Measurements from ENCODE around the gene FRAT2. TPM values are rescaled to one million over a fixed set of nuclear protein-coding genes. Genes with fewer than 3 reads are reported as not detected.
"Not testable (repeated sequence)": the region's sequence is repeated elsewhere in the genome, so short reads cannot be mapped to it uniquely, and the experiment has no call there.

Gene FRAT2
- total RNA-seq, 1 donor from 2014 or later: 38.7 TPM

DNA sequence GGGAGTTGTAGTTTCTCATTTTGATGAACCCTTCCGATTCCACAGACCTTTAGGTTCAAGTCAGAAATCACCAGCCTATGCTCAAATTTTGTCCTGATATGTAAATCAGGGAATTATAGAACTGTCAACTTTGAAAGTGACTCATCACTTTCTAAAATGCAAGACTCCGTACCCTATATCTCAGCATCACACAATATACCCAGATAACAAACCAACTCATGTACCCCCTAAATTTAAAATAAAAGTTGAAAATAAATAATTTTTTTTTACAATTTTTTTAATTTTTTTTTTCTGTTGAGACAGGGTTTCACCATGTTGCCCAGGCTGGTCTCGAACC, 41.7 kb downstream of the FRAT2 start:
- Mint-ChIP-seq H3K4me3 (ENCODE audit: low read depth) (peak overlapping the region; percentile 92), H3K4me1 (ENCODE audit: low read depth) (peaks cover 24% of the 10 kb centered on the region), H3K9me3 (ENCODE audit: low read depth) (no peaks in the 10 kb centered on the region), H3K27me3 (no peaks in the 10 kb centered on the region), H3K36me3 (ENCODE audit: insufficient read depth) (peaks cover 2% of the 10 kb centered on the region), H3K27ac (peak overlapping the region; percentile 93)
- TF ChIP-seq, protein P1, sequence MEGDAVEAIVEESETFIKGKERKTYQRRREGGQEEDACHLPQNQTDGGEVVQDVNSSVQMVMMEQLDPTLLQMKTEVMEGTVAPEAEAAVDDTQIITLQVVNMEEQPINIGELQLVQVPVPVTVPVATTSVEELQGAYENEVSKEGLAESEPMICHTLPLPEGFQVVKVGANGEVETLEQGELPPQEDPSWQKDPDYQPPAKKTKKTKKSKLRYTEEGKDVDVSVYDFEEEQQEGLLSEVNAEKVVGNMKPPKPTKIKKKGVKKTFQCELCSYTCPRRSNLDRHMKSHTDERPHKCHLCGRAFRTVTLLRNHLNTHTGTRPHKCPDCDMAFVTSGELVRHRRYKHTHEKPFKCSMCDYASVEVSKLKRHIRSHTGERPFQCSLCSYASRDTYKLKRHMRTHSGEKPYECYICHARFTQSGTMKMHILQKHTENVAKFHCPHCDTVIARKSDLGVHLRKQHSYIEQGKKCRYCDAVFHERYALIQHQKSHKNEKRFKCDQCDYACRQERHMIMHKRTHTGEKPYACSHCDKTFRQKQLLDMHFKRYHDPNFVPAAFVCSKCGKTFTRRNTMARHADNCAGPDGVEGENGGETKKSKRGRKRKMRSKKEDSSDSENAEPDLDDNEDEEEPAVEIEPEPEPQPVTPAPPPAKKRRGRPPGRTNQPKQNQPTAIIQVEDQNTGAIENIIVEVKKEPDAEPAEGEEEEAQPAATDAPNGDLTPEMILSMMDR (IDR thresholded peaks at IDR 0.05; ENCODE audit: unreplicated experiment): no peak
- DNase-seq (ENCODE audit: low spot score, unreplicated experiment): no peak

DNA sequence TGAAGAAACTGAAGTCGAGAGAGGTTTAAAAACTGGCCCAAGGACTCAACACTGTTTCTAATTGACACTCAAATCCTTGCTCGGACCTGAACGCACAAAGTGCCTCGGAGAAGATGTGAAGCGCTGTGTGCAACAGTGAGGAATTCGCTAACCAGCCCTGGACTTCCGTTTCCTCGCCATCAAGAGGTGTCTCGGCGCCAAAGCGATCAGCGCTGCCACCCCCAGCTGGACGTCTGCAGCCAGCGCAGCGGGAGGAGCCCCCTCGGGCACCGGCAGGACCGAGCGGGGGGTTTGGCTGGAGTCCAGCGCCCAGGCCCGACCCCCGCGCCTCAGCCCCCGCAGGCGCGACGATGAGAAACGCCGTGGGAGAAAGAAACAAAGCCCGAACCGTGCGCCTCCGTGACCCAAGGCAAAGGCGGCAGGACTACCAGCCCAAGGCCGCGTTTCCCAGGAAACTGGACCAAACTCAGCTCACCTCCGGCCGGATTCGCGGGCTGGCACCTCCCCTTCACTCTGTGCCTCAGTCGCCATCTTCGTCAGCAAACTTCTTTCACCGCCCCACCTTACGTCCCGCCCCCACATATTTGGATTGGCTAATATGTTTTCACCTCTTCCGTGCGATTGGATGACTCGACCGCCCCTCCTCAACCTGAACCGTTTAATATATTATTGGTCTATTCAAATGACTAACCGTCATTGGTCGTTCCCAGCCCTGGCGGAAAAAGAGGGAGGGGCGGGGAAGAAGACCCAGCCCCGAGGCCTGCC, 42.2 kb downstream of the FRAT2 start, which contains the start of gene ARHGAP19:
TSS of gene ARHGAP19 (minus strand) at position 541 of the 765 bp plus-strand sequence. CDS start at position 531, 10 bp downstream.
- peaks cover 22% of the 10 kb centered on the region for H3K4me1 Mint-ChIP-seq (ENCODE audit: low read depth)
- peak; percentile 84 for DNase-seq (ENCODE audit: low spot score, unreplicated experiment)

DNA sequence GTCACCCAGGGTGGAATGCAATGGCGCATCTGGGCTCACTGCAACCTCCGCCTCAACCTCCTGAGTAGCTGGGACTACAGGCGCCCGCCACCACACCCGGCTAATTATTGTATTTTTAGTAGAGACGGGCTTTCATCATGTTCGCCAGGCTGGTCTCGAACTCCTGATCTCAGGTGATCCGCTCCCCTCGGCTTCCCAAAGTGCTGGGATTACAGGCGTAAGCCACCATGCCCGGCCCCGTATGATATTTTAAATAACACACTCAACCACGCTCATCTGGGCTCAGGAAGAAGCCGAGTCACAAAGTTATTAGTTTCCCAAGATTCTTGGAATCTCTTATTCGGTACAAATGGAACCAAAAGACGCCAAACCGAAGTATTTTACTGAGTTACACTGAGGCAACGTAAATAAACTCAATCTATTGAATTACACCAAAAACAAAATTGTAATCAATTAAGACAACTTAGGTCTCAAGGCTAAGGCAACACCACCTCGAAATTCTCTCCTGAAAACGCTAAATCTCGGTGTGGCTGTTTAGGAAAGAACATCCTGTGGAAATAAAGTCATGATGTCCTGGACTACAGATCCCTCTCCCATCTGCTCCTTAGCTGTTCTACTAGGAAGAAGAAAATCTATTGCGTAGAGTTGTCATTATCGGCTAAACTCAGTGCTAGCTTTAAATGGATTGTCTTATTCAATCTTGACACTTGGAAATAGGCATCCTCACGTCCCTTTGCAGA, 43.0 kb downstream of the FRAT2 start:
- no peaks in the 10 kb centered on the region for H3K27me3 Mint-ChIP-seq

More for the DNA sequence above, 42.2 kb downstream of the FRAT2 start, which contains the start of gene ARHGAP19:
- Mint-ChIP-seq H3K36me3 (ENCODE audit: insufficient read depth) (peaks cover 2% of the 10 kb centered on the region), H3K27ac (peak within 1 kb of the TSS; percentile 93), H3K9me3 (ENCODE audit: low read depth) (no peaks in the 10 kb centered on the region), H3K27me3 (no peaks in the 10 kb centered on the region), H3K4me3 (ENCODE audit: low read depth) (peak within 1 kb of the TSS; percentile 92)
- TF ChIP-seq, protein P1 (IDR thresholded peaks at IDR 0.05; ENCODE audit: unreplicated experiment): peak; percentile 39

DNA sequence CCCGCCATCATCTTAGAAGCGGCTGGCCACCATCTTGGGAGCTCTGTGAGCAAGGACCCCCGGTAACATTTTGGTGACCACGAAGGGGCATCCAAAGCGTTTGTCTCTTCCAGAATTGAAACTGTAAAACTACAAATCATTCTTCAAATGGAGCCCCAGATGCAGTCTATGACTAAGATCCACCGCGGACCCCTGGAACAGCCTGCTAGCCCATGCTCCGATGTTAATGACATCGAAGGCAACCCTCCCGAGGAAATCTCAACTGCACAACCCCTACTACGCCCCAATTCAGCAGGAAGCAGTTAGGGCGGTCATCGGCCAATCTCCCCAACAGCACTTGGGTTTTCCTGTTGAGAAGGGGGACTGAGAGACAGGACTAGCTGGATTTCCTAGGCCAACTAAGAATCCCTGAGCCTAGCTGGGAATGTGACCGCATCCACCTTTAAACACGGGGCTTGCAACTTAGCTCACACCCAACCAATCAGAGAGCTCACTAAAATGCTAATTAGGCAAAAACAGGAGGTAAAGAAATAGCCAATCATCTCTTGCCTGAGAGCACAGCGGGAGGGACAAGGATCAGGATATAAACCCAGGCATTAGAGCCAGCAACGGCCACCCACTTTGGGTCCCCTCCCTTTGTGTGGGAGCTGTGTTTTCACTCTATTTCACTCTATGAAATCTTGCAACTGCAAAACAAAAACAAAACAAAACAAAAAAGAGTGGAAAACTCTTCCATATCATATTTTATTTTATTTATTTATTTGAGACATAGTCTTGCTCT, 43.8 kb downstream of the FRAT2 start:
- Mint-ChIP-seq H3K4me3 (ENCODE audit: low read depth) (peak overlapping the region; percentile 60), H3K4me1 (ENCODE audit: low read depth) (peaks cover 22% of the 10 kb centered on the region), H3K27ac (peak overlapping the region; percentile 88)
- DNase-seq (ENCODE audit: low spot score, unreplicated experiment); H3K27me3 Mint-ChIP-seq; H3K36me3 Mint-ChIP-seq (ENCODE audit: insufficient read depth); H3K9me3 Mint-ChIP-seq (ENCODE audit: low read depth): not testable (repeated sequence)

More for the DNA sequence above, 43.0 kb downstream of the FRAT2 start:
- Mint-ChIP-seq H3K36me3 (ENCODE audit: insufficient read depth) (peaks cover 4% of the 10 kb centered on the region), H3K4me3 (ENCODE audit: low read depth) (peak overlapping the region; percentile 92), H3K27ac (peak overlapping the region; percentile 93), H3K4me1 (ENCODE audit: low read depth) (peaks cover 22% of the 10 kb centered on the region), H3K9me3 (ENCODE audit: low read depth) (no peaks in the 10 kb centered on the region)
- TF ChIP-seq, protein P1 (IDR thresholded peaks at IDR 0.05; ENCODE audit: unreplicated experiment): no peak
- no peak for DNase-seq (ENCODE audit: low spot score, unreplicated experiment)

DNA sequence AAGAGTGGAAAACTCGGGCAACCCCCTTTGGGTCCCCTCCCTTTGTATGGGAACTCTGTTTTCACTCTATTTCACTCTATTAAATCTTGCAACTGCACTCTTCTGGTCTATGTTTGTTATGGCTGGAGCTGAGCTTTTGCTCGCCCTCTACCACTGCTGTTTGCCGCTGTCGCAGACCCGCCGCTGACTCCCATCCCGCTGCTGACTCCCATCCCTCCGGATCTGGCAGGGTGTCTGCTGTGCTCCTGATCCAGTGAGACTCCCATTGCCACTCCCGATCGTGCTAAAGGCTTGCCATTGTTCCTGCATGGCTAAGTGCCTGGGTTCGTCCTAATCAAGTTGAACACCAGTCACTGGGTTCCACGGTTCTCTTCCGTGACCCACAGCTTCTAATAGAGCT, 44.5 kb downstream of the FRAT2 start:
- H3K27ac Mint-ChIP-seq; H3K9me3 Mint-ChIP-seq (ENCODE audit: low read depth); H3K36me3 Mint-ChIP-seq (ENCODE audit: insufficient read depth); H3K4me3 Mint-ChIP-seq (ENCODE audit: low read depth); DNase-seq (ENCODE audit: low spot score, unreplicated experiment); H3K27me3 Mint-ChIP-seq: not testable (repeated sequence)
- peaks cover 22% of the 10 kb centered on the region for H3K4me1 Mint-ChIP-seq (ENCODE audit: low read depth)

Other genes with a start within 250 kb of the FRAT2 start
- 23.8 and 25.5 TPM in 2 replicates for gene SLIT1, start 148.8 kb downstream of the FRAT2 start, total RNA-seq
- gene ARHGAP19, start 42.1 kb downstream of the FRAT2 start, total RNA-seq: 20.4 and 21.1 TPM in 2 replicates
- 15.7 and 16.7 TPM in 2 replicates for gene FRAT1, start 15.5 kb downstream of the FRAT2 start, total RNA-seq
- 33.5 and 36.6 TPM in 2 replicates for gene RRP12, start 66.6 kb upstream of the FRAT2 start, total RNA-seq
- gene PGAM1, start 91.5 kb upstream of the FRAT2 start, total RNA-seq: 130 and 137 TPM in 2 replicates
- 38.0 and 41.5 TPM in 2 replicates for gene EXOSC1, start 111.3 kb upstream of the FRAT2 start, total RNA-seq
- gene ZDHHC16, start 111.4 kb upstream of the FRAT2 start, total RNA-seq: 59.6 and 64.9 TPM in 2 replicates
- gene MMS19, start 163.7 kb upstream of the FRAT2 start, total RNA-seq: 80.6 and 82.1 TPM in 2 replicates
- gene UBTD1, start 164.2 kb upstream of the FRAT2 start, total RNA-seq: 9.0 and 9.2 TPM in 2 replicates
- not detected in 2 replicates for gene ANKRD2, start 238.1 kb upstream of the FRAT2 start, total RNA-seq
- gene HOGA1, start 249.7 kb upstream of the FRAT2 start, total RNA-seq: 10.5 and 11.9 TPM in 2 replicates